ENCODE results near the gene APBB2. TPM values are rescaled to one million over a fixed set of nuclear protein-coding genes. Genes with fewer than 3 reads are reported as not detected.

APBB2 gene
- total RNA-seq, 2 experiments from 2014 or later, result 0.22 TPM; not detected in 1

DNA sequence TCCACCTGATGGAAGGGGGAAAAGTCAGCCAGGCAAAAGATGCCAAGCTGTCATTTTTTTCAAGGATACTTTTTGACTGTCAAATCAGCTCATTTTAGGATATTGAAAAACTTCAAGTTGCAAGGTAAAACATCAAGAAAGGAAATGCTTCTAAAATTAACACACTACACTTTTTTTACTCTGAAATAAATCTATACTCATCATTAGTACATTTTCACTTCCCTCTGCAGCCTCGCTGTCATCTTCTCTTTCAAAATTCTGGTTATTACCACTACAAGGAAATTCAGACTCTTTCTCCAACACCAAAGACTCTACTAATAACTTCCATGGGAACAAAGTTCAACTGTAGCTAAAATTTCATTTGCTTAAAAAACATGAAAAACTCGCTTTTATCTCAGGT, 41.6 kb downstream of the APBB2 start:
- no peaks in the 10 kb centered on the region for H3K9me3 Mint-ChIP-seq
- H3K27ac Mint-ChIP-seq, result no peak overlapping the region
- POLR2A ChIA-PET, result no interaction called here
- no peaks in the 10 kb centered on the region for H3K27me3 Mint-ChIP-seq
- no peak for DNase-seq
- Histone ChIP-seq H3K4me1 (ENCODE audit: insufficient read depth, low read length) (no peaks in the 10 kb centered on the region), H3K4me3 (ENCODE audit: low read length) (no peak overlapping the region), H3K27me3 (ENCODE audit: control insufficient read depth in 1 of 2, insufficient read depth in 2 of 2, low read length in 2 of 2) (no peaks in the 10 kb centered on the region), H3K27ac (ENCODE audit: low read depth in 1 of 2, low read length in 2 of 2) (no peak overlapping the region), H3K9me3 (ENCODE audit: control insufficient read depth in 1 of 2, insufficient read depth in 1 of 2, low read length in 2 of 2) (no peaks in the 10 kb centered on the region), H3K36me3 (ENCODE audit: insufficient read depth, low read length) (no peaks in the 10 kb centered on the region)
- CTCF ChIA-PET, result no interaction called here
- intact Hi-C loops (cut with DNase I, micrococcal nuclease), result no loop called here
- no peaks in the 10 kb centered on the region for H3K36me3 Mint-ChIP-seq (ENCODE audit: low read depth)
- no peak overlapping the region for H3K4me3 Mint-ChIP-seq
- TF ChIP-seq, protein P1, sequence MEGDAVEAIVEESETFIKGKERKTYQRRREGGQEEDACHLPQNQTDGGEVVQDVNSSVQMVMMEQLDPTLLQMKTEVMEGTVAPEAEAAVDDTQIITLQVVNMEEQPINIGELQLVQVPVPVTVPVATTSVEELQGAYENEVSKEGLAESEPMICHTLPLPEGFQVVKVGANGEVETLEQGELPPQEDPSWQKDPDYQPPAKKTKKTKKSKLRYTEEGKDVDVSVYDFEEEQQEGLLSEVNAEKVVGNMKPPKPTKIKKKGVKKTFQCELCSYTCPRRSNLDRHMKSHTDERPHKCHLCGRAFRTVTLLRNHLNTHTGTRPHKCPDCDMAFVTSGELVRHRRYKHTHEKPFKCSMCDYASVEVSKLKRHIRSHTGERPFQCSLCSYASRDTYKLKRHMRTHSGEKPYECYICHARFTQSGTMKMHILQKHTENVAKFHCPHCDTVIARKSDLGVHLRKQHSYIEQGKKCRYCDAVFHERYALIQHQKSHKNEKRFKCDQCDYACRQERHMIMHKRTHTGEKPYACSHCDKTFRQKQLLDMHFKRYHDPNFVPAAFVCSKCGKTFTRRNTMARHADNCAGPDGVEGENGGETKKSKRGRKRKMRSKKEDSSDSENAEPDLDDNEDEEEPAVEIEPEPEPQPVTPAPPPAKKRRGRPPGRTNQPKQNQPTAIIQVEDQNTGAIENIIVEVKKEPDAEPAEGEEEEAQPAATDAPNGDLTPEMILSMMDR (IDR thresholded peaks at IDR 0.05), result no peak
- H3K4me1 Mint-ChIP-seq (ENCODE audit: low read depth), result no peaks in the 10 kb centered on the region
- no peak for ATAC-seq (ENCODE audit: poor library complexity)

DNA sequence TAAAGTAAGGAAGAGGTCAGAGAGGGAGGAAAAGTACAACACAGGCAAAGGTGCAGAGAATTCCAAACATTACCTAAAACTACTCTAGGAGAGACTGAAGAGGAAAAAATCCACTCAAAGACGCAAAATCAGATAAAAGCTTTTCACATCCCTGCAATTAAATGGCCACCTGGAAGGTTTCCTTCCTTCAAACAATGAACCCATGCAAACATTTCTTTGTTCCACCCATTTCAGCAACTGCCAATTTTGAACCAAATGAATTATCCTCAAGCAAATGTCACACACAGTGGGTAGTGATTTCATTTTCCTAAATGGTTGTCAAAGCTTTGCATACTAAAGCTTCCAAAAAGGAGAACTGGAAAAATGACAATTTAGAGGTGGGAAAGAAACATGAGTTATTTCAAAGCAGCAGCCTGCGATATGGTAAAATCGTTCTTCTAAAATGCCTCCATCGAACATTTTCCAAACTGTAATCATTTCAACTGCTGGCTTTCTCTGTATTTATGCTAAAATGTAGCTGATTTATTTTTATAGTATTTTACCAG, 45.0 kb downstream of the APBB2 start:
- Histone ChIP-seq H3K36me3 (ENCODE audit: insufficient read depth, low read length) (no peaks in the 10 kb centered on the region), H3K4me3 (ENCODE audit: low read length) (no peak overlapping the region), H3K9me3 (ENCODE audit: control insufficient read depth in 1 of 2, insufficient read depth in 1 of 2, low read length in 2 of 2) (no peaks in the 10 kb centered on the region), H3K27ac (ENCODE audit: low read depth in 1 of 2, low read length in 2 of 2) (no peak overlapping the region), H3K27me3 (ENCODE audit: control insufficient read depth in 1 of 2, insufficient read depth in 2 of 2, low read length in 2 of 2) (no peaks in the 10 kb centered on the region), H3K4me1 (ENCODE audit: insufficient read depth, low read length) (no peaks in the 10 kb centered on the region)
- POLR2A ChIA-PET, result no interaction called here
- Mint-ChIP-seq H3K4me1 (ENCODE audit: low read depth) (no peaks in the 10 kb centered on the region), H3K36me3 (ENCODE audit: low read depth) (no peaks in the 10 kb centered on the region), H3K27me3 (no peaks in the 10 kb centered on the region), H3K4me3 (no peak overlapping the region), H3K9me3 (no peaks in the 10 kb centered on the region), H3K27ac (no peak overlapping the region)
- ATAC-seq (ENCODE audit: poor library complexity), result no peak
- TF ChIP-seq, protein P1 (IDR thresholded peaks at IDR 0.05), result no peak
- DNase-seq, result no peak
- intact Hi-C loops (cut with DNase I, micrococcal nuclease), result no loop called here
- CTCF ChIA-PET, result no interaction called here

DNA sequence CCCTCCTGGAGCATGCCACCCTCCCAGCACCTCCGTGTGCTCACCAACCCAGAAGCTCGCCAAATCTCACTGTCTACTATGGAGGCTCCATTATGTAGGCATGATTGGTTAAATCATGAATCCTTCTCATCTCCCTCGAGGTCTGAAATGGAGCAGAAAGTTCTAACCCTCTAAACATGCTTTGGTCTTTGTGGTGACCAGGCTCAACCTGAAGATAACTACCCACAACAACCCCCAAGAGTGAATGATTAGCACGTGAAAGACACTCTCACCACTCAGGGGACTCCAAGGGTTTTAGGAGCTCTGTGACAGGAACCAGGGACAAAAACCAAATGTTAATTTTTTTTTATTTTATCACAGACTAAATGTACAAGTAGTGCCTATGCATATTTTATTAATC, 47.2 kb downstream of the APBB2 start:
- H3K4me1 Mint-ChIP-seq (ENCODE audit: low read depth), result no peaks in the 10 kb centered on the region
- H3K27ac ChIP-seq (ENCODE audit: low read depth in 1 of 2, low read length in 2 of 2), result no peak overlapping the region
- DNase-seq, result no peak
- POLR2A ChIA-PET, result no interaction called here
- no peaks in the 10 kb centered on the region for H3K9me3 ChIP-seq (ENCODE audit: control insufficient read depth in 1 of 2, insufficient read depth in 1 of 2, low read length in 2 of 2)
- H3K36me3 ChIP-seq (ENCODE audit: insufficient read depth, low read length), result no peaks in the 10 kb centered on the region
- no peaks in the 10 kb centered on the region for H3K9me3 Mint-ChIP-seq
- H3K27me3 ChIP-seq (ENCODE audit: control insufficient read depth in 1 of 2, insufficient read depth in 2 of 2, low read length in 2 of 2), result no peaks in the 10 kb centered on the region
- TF ChIP-seq, protein P1 (IDR thresholded peaks at IDR 0.05), result no peak
- H3K4me3 ChIP-seq (ENCODE audit: low read length), result no peak overlapping the region
- H3K4me1 ChIP-seq (ENCODE audit: insufficient read depth, low read length), result no peaks in the 10 kb centered on the region
- no peaks in the 10 kb centered on the region for H3K27me3 Mint-ChIP-seq
- H3K4me3 Mint-ChIP-seq, result no peak overlapping the region
- H3K27ac Mint-ChIP-seq, result no peak overlapping the region
- H3K36me3 Mint-ChIP-seq (ENCODE audit: low read depth), result no peaks in the 10 kb centered on the region
- intact Hi-C loops (cut with DNase I, micrococcal nuclease), result no loop called here
- ATAC-seq (ENCODE audit: poor library complexity), result no peak
- CTCF ChIA-PET, result no interaction called here
